Gastrocnemius medialis (tissue), 4 donors: ENCODE data around the gene INPP5B.

ENCODE experiments used
- POLR2A ChIP-seq, 2 donors: fragments of 450-650 bp; IDR thresholded peaks; one replicate each; pipeline ENCODE4 v1.6.1; 2017; ENCODE audit warnings: antibody characterized with exemption in 2 of 2, mild to moderate bottlenecking in 2 of 2, moderate library complexity in 2 of 2
- TF ChIP-seq, protein P1 (sequence below), 5 experiments: fragments of 450-650 bp in 3 of 5; fragments of 200-600 bp in 2 of 5; sonication (generic) in 2 of 5; IDR thresholded peaks in 4 of 5; conservative IDR thresholded peaks in 1 of 5; 1 replicate in 4 of 5; 2 replicates in 1 of 5; pipeline ENCODE4 v1.5.1; 2016 to 2019; ENCODE audit warnings: antibody characterized with exemption in 5 of 5, mild to moderate bottlenecking in 3 of 5, moderate library complexity in 3 of 5

DNA sequence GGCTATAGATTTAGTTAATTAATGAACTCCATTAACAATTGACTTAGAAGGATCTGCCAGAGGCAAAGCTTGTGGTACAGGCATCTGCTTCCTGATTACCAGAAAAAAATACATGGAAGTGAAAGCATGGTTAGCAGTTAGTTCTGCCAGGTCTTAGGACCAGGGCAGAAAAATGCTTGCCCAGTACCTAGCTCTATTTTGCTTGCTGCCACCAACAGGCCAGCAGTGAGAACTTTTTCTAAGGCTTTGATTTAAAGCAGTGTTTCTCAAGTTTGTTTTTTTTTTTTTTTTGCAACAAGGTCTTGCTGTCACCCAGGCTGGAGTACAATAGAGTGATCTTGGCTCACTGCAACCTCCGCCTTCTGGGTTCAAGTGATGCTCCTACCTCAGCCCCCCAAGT lies 71.0 kb downstream of the INPP5B start:
- no peak for TF ChIP-seq POLR2A (IDR thresholded peaks at IDR 0.05)
- TF ChIP-seq, protein P1, sequence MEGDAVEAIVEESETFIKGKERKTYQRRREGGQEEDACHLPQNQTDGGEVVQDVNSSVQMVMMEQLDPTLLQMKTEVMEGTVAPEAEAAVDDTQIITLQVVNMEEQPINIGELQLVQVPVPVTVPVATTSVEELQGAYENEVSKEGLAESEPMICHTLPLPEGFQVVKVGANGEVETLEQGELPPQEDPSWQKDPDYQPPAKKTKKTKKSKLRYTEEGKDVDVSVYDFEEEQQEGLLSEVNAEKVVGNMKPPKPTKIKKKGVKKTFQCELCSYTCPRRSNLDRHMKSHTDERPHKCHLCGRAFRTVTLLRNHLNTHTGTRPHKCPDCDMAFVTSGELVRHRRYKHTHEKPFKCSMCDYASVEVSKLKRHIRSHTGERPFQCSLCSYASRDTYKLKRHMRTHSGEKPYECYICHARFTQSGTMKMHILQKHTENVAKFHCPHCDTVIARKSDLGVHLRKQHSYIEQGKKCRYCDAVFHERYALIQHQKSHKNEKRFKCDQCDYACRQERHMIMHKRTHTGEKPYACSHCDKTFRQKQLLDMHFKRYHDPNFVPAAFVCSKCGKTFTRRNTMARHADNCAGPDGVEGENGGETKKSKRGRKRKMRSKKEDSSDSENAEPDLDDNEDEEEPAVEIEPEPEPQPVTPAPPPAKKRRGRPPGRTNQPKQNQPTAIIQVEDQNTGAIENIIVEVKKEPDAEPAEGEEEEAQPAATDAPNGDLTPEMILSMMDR (IDR thresholded peaks at IDR 0.05 in 4 of 5, conservative IDR thresholded peaks at IDR 0.05 in 1 of 5): no peak
